NCI-H2029 treated with DMSO at 0.1 percent for 48 hours (cell line): Measurements from ENCODE around the gene GPX1.
"Not testable (repeated sequence)": the region's sequence is repeated elsewhere in the genome, so short reads cannot be mapped to it uniquely, and the experiment has no call there.

Experiments
- DNase-seq: peaks from one replicate; lab custom pipeline; 2025; lab: John Stamatoyannopoulos, UW

The GPX1 gene

GRCh38 chr3:49358217-49358883 lies at the start of gene GPX1:
Gene GPX1, minus strand, starts transcription at chr3:49358353. Its CDS starts 75 bp downstream, at chr3:49358278.
- DNase-seq: peak; percentile 54

DNA sequence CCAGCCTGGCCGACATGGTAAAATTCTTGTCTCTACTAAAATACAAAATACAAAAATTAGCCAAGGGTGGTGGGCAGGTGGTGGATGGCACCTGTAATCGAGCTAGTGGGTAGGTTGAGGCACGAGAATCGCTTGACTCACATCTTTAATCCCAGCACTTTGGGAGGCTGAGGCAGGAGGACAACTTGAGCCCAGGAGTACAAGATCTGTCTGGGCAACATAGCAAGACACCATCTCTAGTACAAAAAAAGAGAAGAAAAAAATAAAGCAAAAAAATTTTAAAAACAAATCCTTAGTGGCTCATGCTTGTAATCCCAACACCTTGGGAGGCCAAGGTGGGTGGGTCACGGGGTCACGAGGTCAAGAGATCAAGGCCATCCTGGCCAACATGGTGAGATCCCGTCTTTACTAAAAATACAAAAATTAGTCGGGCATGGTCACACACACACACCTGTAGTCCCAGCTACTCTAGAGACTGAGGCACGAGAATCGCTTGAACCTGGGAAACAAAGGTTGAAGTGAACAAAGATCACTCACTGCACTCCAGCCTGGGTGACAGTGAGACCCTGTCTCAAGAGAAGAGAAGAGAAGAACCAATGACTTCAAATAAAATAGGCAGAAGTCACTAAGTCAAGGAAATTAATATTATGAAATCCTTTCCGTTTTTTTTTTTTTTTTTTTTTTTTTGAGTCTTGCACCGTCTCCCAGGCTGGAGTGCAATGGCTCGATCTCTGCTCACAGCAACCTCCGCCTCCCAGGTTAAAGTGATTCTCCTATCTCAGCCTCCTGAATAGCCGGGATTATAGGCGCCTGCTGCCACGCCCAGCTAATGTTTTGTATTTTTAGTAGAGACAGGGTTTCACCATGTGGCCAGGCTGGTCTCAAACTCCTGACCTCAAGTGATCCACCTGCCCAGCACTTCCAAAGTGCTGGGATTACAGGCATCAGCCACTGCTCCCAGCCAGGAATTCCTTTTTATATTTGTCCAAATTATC lies 48.7 kb upstream of the GPX1 start:
- DNase-seq: no peak

- not testable (repeated sequence) for DNase-seq
Measured at GRCh38 chr3:49405570-49405969, 47.4 kb upstream of the GPX1 start.

DNA sequence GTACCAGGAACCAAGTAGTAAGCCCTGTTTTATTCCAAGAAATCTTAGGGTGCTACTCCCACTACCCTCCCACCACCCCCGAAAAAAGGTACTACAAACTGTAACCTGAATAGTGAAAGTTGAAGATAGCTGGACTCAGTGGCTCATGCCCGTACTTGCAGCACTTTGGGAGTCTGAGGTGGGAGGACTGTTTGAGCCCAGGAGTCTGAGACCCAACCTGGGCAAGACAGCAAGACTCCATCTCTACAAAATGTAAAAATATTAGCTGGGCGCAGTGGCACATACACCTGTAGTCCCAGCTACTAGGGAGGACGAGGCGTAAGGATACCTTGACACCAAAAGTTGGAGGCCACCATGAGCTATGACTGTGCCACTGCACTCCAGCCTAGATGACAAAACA lies 45.7 kb upstream of the GPX1 start:
- DNase-seq: no peak

GRCh38 chr3:49401766-49402165 lies 43.6 kb upstream of the GPX1 start:
- peak; percentile 28 for DNase-seq

GRCh38 chr3:49399461-49399860 lies 41.3 kb upstream of the GPX1 start:
- DNase-seq: no peak

DNA sequence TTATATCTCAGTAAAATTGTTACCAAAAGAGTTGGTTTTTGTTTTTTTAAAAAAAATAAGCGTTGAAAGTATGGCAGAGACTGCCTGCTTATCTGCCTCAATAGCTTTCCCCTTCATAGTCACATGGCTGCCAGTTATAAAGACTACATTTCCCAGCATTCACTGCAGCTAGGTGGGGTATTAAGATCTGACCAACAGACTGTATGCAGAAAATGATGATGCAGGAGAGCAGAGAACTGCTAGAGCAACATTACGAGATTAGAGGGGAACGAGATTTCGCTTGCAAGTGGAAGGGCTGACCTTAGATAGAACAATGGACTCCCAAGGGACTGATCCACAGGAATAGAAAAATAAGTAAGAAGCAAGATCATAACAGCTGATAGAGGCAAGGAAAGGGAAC lies 39.3 kb upstream of the GPX1 start:
- no peak for DNase-seq

GRCh38 chr3:49391310-49391709 lies 33.2 kb upstream of the GPX1 start:
- not testable (repeated sequence) for DNase-seq

DNA sequence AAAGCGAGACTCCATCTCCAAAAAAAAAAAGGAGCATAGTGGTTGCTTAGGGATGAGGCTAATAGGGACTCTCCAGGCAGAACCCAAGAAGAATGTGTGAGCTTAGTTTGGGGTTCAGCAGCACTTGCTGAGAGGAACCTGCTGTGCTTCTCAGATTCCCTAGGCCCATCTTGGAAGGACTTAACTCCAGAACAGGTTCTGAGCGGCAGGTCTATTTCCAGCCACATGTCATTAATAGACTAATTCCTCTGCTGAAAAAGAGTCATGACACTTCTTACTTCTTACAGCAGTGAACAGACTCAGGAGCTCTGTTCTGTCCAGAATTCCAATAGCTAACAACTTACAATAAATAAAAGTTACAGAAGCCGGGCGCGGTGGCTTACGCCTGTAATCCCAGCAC lies 31.1 kb upstream of the GPX1 start:
- no peak for DNase-seq

DNA sequence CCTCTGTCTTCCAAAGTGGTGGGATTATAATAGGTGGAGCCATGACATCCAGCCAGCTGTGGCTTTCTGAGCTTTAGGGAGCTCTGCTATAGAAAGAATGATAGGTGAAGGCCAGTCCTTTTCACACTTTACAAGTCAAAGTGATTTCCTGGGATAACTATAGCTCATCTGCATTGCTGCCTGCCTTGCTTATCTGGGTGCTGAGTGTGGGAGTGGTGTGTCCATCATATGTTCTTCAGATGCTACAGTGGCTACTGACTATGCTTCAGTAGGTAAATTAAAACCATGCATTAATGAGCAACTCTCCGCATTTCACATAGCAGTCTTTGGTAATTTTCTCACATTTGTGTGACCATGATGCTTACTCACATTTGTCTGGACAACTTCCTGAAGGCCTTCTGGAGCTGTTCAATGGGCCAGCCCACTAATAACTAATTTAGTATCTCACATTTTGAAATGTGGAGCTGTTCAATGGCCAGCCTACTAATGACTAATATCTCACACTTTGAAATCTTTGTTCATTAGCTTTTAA lies 30.2 kb upstream of the GPX1 start:
- DNase-seq: no peak

DNA sequence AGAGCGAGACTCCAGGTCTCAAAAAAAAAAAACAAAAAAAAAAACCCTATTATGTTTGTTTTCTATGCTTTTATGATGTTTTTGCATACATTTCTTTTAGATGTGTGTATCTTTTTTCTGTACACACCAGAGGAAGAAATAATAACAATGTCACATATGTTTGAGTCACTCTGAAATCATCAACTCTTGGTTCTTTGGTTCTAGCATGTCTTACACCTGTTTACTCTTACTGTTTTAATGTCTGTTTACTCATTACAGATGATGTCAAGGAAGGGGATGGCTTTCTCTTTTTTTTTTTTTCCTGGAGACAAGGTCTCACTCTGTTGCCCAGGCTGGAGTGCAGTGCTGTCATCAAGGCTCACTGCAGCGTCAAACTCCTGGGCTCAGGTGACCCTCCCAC lies 29.6 kb upstream of the GPX1 start:
- DNase-seq: no peak

DNA sequence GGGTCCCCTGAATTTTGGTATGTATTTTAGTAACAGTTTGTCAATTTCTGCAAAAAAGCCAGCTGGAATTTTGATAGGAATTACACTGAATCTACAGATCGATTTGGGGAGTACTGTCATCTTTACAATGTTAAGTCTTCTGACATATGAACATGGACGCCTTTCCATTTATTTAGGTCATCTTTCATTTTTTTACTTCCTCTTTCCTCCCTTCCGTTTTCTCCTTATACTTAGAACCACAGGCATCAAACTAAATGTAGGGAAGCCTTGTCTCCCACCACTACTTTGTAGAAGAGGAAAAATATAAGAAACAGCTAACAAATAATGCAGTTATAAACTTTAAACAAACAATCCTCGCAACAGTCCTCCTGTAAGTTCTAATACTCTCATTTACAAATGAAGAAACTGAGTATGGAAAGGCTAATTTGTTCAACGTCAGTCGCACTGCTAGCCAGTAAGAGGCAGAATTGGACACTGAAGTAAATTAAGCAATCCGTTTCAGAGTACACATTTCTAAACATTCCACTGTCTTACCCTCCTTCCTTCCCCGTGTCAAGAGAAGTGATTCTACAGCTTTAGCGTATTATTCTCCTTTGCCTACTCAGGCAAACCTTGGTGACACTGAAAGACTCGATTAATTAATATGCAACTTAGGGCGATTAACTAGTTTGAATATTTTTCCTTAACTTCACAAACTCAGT lies 28.1 kb upstream of the GPX1 start:
- DNase-seq: no peak

- no peak for DNase-seq
Measured at GRCh38 chr3:49385617-49386016, 27.5 kb upstream of the GPX1 start.

DNA sequence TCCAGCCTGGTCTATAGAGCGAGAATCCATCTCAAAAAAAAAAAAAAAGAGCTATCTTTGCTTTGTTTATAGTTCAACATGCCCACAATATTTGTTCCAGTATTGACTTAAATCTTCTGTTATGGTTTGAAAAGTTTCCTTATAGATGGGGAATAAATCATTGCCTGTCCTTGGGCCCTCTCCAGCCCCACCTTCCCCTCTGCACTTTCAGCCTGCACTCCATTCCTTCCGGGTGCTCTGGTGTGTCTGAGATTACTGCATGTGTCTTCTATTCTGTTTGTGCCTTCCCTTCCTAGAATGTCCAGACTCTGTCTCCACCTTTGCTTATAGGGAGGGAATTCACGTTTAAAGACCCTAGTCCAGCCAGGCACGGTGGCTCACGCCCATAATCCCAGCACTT lies 25.2 kb upstream of the GPX1 start:
- DNase-seq: no peak

DNA sequence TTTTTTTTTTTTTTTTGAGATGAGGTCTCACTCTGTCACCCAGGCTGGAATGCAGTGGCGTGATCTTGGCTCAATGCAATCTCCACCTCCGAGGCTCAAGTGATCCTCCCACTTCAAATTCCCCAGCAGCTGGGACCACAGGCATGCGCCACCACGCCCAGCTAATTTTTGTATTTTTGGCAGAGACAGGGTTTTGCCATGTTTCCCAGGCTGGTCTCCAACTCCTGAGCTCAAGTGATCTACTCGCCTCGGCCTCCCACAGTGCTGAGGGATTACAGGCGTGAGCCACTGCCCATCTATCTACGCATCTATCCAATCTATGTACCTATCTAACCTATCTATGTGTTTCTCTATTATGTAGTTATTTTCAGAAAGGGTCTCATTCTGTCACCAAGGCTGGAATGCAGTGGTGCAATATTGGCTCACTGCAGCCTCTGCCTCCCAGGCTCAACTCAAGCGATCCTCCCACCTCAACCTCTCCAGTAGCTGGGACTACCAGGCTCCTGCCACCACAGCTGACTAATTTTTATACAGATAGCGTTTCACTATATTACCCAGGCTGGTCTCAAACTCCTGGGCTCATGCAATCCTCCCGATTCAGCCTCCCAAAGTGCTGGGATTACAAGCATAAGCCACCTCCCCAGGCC lies 20.2 kb upstream of the GPX1 start:
- no peak for DNase-seq

GRCh38 chr3:49377483-49377882 lies 19.3 kb upstream of the GPX1 start:
- no peak for DNase-seq

GRCh38 chr3:49371946-49372345 lies 13.8 kb upstream of the GPX1 start:
- no peak for DNase-seq

- no peak for DNase-seq
Measured at GRCh38 chr3:49370585-49371290, 12.6 kb upstream of the GPX1 start.

DNA sequence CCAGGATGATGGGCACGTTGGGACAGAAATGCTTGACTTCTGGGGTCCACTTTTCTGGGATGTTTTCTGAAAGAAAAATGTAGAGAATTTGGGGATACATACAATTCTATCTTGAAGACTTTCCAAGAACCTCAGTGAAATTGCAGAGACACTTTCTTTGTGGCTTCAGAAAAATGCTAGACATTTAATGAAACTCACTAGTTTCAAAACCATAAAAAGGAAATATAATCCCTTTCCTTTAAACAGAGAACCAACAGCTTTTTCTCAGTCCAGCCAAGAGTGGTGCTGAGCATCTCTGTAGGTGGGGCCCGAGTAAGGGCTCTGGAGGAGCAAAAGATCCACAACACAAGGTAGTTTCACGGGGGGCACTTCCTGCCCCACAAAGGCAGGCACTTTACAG lies 4.4 kb upstream of the GPX1 start:
- no peak for DNase-seq

GRCh38 chr3:49359623-49360022 lies 1.5 kb upstream of the GPX1 start:
- DNase-seq: no peak

DNA sequence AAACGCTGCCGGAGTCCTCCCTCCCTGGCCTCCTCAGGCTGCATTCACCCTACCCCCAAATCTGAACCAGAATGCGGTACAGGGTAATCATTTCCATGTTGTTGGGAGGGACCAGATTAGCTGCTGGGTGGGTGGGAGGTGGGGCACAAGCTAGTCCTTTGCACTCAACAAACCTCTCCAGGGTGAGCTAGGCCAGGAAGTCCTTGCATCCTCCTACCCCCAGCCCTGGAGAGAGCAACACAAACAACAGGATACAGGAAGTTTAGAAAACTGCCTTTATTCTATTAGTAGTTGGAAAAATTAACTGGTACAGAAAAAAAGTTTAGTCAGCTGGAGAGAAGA lies 702 bp upstream of the GPX1 start:
- DNase-seq: no peak
